Measurements from ENCODE around the gene CRACR2A.

GRCh38 chr12:3630111-3630510 is 122.8 kb downstream of the CRACR2A start:
- TF ChIP-seq BHLHE40 (IDR thresholded peaks at IDR 0.05; ENCODE audit: borderline replicate concordance) (no peak), FOXM1 (IDR thresholded peaks at IDR 0.05; ENCODE audit: borderline replicate concordance) (no peak)

Measured in HEK293T (cell line).